Naive thymus-derived CD8-positive, alpha-beta T cell (primary cell): ENCODE measurements around the gene PDCD1. TPM values are rescaled to one million over a fixed set of nuclear protein-coding genes. Genes with fewer than 3 reads are reported as not detected.

ENCODE experiments used
- ATAC-seq, 2 donors: fragments of 150-1000 bp; cut with Tn5 transposase in 1 of 2; sonication (Bioruptor Pico), chemical (Tn5 transposase) in 1 of 2; 1 replicate in 1 of 2; 2 replicates in 1 of 2; pipeline ENCODE4 v1.10.0; 2021; ENCODE audit warnings: mild to moderate bottlenecking in 2 of 2, moderate library complexity in 2 of 2
- POLR2A ChIA-PET: fragments of 350-600 bp; sonication (Branson Sonifier 250); formaldehyde crosslinking; loops from one replicate; lab custom pipeline; 2021; ENCODE audit warnings: antibody characterized with exemption; lab: Charles Lee
- DNase-seq, 10 donors: peaks; one replicate each; pipeline versions ENCODE4 v3.0.0 to v3.0.0-alpha.2; 2020 to 2022
- H3K27ac Mint-ChIP-seq, 10 donors: one replicate each; pipeline ENCODE4 v1.8.0; 2020 to 2022; ENCODE audit warnings: mild to moderate bottlenecking in 10 of 10, mixed read lengths in 10 of 10, moderate library complexity in 4 of 10, inconsistent platforms in 1 of 10
- H3K27me3 Mint-ChIP-seq, 5 donors: one replicate each; pipeline ENCODE4 v1.8.0; 2021 to 2022; ENCODE audit warnings: mixed read lengths in 5 of 5
- H3K36me3 Mint-ChIP-seq, 3 donors: one replicate each; pipeline ENCODE4 v1.8.0; 2020 to 2022; ENCODE audit warnings: mixed read lengths in 3 of 3, mild to moderate bottlenecking in 2 of 3, inconsistent platforms in 1 of 3
- H3K4me1 Mint-ChIP-seq, 4 donors: one replicate each; pipeline ENCODE4 v1.8.0; 2021 to 2022; ENCODE audit warnings: mixed read lengths in 4 of 4
- H3K4me3 Mint-ChIP-seq, 10 donors: one replicate each; pipeline ENCODE4 v1.8.0; 2020 to 2022; ENCODE audit warnings: mild to moderate bottlenecking in 10 of 10, mixed read lengths in 10 of 10, moderate library complexity in 6 of 10, inconsistent platforms in 1 of 10
- H3K9me3 Mint-ChIP-seq, 9 donors: one replicate each; pipeline ENCODE4 v1.8.0; 2020 to 2022; ENCODE audit warnings: mixed read lengths in 9 of 9, mild to moderate bottlenecking in 3 of 9, inconsistent platforms in 1 of 9, moderate library complexity in 1 of 9
- polyA plus RNA-seq, 3 donors: library from polyadenylated mRNA; unstranded; fragments of 300-500 nt; fragmentation: Illumina TruSeq; gene quantifications; one replicate each; pipeline ENCODE4 v1.2.3, GENCODE V29; 2021
- total RNA-seq, 8 experiments: library from RNA in 2 of 8; stranded (reverse) in 2 of 8; gene quantifications; one replicate each; pipeline ENCODE4 v1.2.3 and lab custom pipeline; 2021 to 2026

Gene PDCD1
- total and polyA plus RNA-seq, 5 experiments from 2014 or later = 0.15 to 6.0 (median 0.47) TPM

DNA sequence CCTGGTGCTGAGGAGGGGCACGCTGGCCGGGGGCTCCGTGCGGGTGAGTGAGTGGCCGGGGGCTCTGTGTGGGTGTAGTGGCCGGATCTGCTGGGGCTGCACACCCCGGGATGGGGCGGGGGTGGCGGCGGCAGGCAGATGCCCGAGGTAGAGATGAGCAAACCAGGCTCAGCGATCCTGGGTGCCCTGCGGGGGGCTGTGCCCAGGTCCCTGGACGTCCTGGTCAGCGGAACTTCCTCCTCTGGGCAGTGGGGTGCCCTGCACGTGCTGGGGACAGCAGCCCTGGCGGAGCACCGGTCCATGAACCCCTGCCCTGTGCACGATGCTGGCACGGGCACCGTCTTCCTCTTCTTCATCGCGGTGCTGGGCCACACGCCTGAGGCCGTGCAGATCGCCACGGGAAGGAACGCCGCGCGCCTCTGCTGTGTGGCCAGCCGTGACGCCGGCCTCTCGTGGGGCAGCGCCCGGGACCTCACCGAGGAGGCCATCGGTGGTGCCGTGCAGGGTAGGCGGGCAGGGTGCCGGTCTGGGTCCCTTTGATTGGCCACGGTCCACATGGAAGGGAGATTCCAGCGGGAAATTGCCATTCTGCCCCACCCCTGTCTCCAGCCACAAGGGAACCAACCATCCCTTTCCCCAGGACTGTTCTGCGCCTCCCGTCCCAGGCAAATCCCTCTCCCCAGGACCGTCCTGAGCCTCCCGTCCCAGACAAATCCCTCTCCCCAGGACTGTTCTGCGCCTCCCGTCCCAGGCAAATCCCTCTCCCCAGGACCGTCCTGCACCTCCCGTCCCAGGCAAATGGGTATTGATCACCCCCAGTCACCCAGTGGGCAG is 43.8 kb downstream of the PDCD1 start:
- ATAC-seq (no peak), DNase-seq (no peak)
- POLR2A ChIA-PET = no interaction called here
- no peak overlapping the region for H3K4me3 Mint-ChIP-seq
- H3K4me1 Mint-ChIP-seq = peaks cover 2 to 13% (median 7%) of the 10 kb centered on the region in 4 donors
- H3K36me3 Mint-ChIP-seq = no peaks in the 10 kb centered on the region
- H3K27me3 Mint-ChIP-seq = peaks cover 0 to 6% (median 0%) of the 10 kb centered on the region in 5 donors
- H3K27ac Mint-ChIP-seq = peak overlapping the region in 2 of 10 donors; percentile 65 to 75
- H3K9me3 Mint-ChIP-seq = no peaks in the 10 kb centered on the region

DNA sequence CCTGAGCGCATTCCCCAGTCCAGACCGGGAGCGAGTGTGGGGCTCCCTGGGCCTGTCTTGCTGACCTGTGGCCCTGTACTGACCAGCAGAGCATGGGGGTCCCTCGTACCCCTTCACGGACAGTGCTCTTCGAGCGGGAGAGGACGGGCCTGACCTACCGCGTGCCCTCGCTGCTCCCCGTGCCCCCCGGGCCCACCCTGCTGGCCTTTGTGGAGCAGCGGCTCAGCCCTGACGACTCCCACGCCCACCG is 44.4 kb downstream of the PDCD1 start:
- no peak overlapping the region for H3K27ac Mint-ChIP-seq
- no peaks in the 10 kb centered on the region for H3K9me3 Mint-ChIP-seq
- H3K27me3 Mint-ChIP-seq = peaks cover 0 to 11% (median 0%) of the 10 kb centered on the region in 5 donors

DNA sequence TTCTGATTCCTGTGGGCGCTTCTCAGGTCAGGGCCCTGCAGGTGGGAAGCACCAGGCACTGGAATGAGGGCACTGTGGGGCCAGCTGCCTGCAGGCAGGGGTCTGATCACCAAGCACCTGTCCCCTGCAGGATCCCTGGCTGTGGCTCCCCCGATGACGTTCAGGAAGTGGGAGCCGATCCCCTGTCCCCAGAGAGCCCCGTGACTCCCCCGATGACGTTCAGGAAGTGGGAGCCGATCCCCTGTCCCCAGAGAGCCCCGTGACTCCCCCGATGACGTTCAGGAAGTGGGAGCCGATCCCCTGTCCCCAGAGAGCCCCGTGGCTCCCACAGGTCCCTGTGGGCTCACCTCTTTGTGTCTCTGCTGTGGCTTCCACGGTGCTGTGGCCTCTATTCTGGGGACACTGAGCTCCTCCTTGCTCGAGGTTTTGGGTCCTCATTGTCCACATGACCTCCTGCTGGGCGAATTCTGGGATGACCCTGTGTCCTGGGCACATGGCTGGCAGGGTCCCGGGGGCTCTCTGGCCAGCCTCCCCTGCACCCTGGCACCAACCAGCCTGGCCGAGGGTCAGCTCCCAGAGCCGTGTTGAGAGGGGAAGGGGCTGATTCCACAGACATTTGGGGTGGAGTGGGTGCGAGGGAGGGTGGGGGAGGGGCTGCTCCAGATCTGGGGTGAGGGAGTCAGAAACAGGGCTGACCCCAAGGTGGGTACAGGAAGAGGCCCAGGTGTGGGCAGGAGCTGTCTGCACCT is 44.9 kb downstream of the PDCD1 start:
- ATAC-seq (peak in 1 of 2 donors; percentile 72), DNase-seq (peak in 3 of 10 donors; percentile 29 to 35 (median 30))
- no peaks in the 10 kb centered on the region for H3K9me3 Mint-ChIP-seq
- H3K36me3 Mint-ChIP-seq = no peaks in the 10 kb centered on the region
- peaks cover 2 to 11% (median 7%) of the 10 kb centered on the region in 4 donors for H3K4me1 Mint-ChIP-seq
- POLR2A ChIA-PET = no interaction called here
- peak overlapping the region in 3 of 10 donors; percentile 41 to 88 (median 62) for H3K27ac Mint-ChIP-seq
- H3K27me3 Mint-ChIP-seq = peaks cover 0 to 16% (median 0%) of the 10 kb centered on the region in 5 donors
- no peak overlapping the region for H3K4me3 Mint-ChIP-seq

More for the DNA sequence above, 44.4 kb downstream of the PDCD1 start:
- Mint-ChIP-seq H3K36me3 (no peaks in the 10 kb centered on the region), H3K4me3 (no peak overlapping the region), H3K4me1 (peaks cover 2 to 13% (median 7%) of the 10 kb centered on the region in 4 donors)
- POLR2A ChIA-PET = no interaction called here
- DNase-seq (no peak), ATAC-seq (no peak)

DNA sequence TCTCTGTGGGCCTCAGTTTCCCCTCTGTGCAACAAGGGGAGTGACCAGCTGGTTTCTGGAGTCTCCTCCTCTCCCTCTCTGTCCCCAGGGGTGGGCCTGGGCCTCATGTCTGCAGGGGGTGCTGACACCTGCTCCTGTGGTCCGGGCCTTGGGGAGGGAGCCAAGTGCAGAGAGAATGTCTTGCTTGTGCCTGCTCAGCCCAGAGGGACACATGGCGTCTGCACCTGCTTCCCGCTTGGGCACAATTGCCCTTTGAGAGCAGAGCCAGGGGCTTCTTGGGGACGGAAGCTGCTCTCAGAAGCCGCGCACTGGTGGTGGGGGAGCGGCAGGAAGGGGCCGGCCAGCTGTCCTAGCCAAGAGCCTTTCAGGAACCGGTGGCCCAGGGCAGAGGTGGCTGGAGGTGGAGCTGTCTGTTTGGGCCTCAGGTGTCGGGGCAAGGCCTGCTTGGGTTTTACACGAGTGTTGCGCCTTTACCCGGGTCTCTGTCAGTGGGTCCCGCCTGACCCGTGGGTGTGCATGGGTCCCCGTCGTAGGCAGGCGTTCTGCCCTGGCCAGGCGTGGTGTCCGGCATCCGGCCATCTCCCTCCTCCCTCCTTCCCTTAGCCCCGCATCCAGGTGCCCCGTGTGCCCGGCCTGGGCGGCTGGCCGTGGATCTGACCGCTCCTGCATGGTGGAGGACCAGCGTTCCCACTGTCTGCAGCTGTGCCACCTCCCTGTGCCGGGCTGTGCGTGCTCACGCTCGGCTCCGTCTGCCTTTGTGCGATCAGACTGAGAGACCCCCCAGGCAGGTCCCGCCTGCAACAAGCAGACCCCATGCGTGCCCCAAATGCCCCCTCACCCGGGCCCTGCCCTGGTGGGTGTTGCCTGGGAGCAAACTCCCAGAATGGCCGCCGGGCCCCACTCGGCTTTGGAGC is 45.7 kb downstream of the PDCD1 start:
- no peak overlapping the region for H3K4me3 Mint-ChIP-seq
- DNase-seq = no peak
- no peaks in the 10 kb centered on the region for H3K36me3 Mint-ChIP-seq
- ATAC-seq = no peak
- H3K9me3 Mint-ChIP-seq = no peaks in the 10 kb centered on the region
- H3K27me3 Mint-ChIP-seq = peaks cover 0 to 25% (median 3%) of the 10 kb centered on the region in 5 donors
- H3K27ac Mint-ChIP-seq = peak overlapping the region in 1 of 10 donors; percentile 31
- POLR2A ChIA-PET = no interaction called here
- peaks cover 2 to 11% (median 7%) of the 10 kb centered on the region in 4 donors for H3K4me1 Mint-ChIP-seq

DNA sequence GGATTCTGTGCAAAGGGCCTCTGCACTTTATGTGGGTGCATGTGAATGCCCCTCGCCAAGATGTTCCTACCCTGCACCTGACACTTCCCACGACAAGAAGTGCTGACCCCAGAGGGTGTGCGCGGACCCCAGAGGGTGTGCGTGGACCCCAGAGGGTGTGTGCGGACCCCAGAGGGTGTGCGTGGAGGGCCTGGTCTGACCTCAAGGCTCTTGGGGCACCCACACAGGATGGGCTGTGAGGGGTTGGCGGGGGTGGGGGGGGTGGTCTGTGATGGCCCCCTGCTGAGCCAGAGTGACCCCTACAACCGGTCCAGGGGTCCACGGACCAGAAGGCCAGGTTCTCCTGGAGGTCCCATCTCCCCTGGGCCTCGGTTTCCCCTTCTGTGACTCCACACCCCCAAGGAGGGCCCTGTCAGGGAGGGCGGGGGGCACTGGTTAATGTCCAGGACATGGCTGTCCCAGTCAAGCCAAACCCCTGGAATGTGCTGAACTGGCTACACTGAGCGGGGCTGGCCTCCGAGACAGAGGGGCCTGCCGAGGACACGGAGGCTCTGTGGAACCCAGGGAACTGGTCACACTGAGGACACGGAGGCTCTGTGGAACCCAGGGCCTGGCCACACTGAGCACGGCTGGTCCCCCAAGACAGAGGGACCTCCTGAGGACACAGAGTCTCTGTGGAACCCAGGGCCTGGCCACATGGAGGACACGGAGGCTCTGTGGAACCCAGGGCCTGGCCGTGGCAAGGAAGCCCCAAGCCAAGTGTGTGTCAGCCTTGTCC is 46.6 kb downstream of the PDCD1 start:
- Mint-ChIP-seq H3K27ac (peak overlapping the region in 2 of 10 donors; percentile 20 to 24), H3K4me3 (no peak overlapping the region), H3K4me1 (peaks cover 0 to 3% (median 2%) of the 10 kb centered on the region in 4 donors)

DNA sequence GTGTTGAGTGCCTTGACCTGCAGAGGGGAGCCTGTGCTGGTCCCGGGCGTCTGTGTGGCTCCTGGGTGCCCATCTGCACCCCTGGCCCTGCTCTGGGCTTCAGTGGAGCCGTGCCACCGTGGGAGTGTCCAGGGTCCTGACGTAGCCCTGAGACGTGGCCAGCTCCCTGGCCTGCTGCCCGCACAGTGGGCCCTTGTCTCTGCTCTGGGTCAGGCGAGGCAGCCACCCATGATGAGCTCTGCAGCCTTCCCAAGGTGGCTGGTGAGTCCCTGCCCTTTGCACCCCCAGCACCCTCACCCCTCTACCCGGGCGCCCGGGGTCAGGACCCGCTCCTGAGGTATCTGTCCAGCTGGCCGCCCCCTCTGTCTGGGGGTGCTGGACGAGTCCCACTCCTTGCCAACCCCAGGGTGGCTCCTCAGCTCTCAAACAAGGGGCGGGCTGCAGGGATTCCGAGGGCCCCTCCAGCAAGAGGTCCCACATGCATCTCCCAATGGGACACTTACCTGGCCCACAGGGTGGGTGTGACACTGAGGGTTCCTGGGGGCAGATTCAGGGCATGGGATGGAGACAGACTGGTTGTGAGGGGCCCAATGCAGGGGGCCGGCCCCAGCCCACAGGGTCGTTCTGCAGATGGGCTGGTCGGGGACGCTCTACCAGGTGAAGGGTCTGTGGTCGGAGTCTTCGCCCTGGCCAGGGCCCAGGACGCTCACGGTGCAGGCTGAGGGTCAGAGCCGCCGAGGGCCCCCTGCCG is 47.3 kb downstream of the PDCD1 start:
- peaks cover 0 to 3% (median 1%) of the 10 kb centered on the region in 4 donors for H3K4me1 Mint-ChIP-seq
- peak overlapping the region in 1 of 10 donors; percentile 24 for H3K27ac Mint-ChIP-seq
- ATAC-seq = no peak
- POLR2A ChIA-PET = no interaction called here
- no peaks in the 10 kb centered on the region for H3K9me3 Mint-ChIP-seq
- peaks cover 0 to 25% (median 3%) of the 10 kb centered on the region in 5 donors for H3K27me3 Mint-ChIP-seq
- H3K4me3 Mint-ChIP-seq = no peak overlapping the region
- H3K36me3 Mint-ChIP-seq = no peaks in the 10 kb centered on the region
- DNase-seq = no peak

More for the DNA sequence above, 46.6 kb downstream of the PDCD1 start:
- ATAC-seq (no peak), DNase-seq (no peak)
- Mint-ChIP-seq H3K9me3 (no peaks in the 10 kb centered on the region), H3K27me3 (peaks cover 0 to 25% (median 3%) of the 10 kb centered on the region in 5 donors), H3K36me3 (no peaks in the 10 kb centered on the region)
- POLR2A ChIA-PET = no interaction called here

DNA sequence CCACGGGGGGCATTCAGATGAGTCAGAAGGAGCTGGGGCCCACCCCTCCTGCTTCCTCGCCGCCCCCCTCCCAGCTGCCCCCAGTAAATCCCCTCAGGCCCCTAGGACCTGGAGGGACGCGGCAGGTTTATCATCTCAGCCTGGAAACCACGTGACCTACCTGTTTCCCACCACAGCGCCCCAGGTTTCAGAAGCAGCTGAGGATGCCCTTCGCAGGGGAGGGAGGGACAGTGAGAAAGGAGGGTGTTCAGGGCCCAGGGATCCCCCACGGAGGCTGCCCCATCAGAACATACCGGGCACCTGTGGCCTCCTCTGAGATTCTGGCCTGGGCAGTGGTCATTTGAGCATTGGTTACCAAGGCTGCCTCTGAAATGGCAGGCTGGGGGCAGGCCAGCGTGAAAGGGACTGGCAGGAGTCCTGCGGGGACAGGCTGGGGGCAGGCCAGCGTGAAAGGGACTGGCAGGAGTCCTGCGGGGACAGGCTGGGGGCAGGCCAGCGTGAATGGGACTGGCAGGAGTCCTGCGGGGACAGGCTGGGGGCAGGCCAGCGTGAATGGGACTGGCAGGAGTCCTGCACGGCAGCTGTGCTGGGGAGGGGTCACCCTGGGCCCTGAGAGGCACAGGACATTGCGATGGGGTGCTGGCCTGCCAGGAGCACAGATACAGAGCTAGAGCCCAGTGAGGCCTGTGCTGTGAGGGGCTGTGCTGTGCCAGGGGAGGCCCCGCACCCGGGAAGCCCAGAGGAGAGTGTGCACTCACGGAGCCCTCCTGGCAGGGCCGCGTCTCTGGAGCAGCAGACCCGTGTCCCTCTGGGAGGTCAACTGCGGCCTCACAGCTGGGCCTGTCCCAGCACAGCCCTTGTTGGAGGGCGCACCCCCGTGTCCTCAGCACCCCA is 48.1 kb downstream of the PDCD1 start:
- H3K9me3 Mint-ChIP-seq = no peaks in the 10 kb centered on the region
- ATAC-seq (no peak), DNase-seq (no peak)
- H3K4me1 Mint-ChIP-seq = peaks cover 0 to 3% (median 1%) of the 10 kb centered on the region in 4 donors
- H3K36me3 Mint-ChIP-seq = no peaks in the 10 kb centered on the region
- H3K27me3 Mint-ChIP-seq = peaks cover 0 to 25% (median 3%) of the 10 kb centered on the region in 5 donors
- POLR2A ChIA-PET = no interaction called here
- H3K27ac Mint-ChIP-seq = no peak overlapping the region
- H3K4me3 Mint-ChIP-seq = no peak overlapping the region

DNA sequence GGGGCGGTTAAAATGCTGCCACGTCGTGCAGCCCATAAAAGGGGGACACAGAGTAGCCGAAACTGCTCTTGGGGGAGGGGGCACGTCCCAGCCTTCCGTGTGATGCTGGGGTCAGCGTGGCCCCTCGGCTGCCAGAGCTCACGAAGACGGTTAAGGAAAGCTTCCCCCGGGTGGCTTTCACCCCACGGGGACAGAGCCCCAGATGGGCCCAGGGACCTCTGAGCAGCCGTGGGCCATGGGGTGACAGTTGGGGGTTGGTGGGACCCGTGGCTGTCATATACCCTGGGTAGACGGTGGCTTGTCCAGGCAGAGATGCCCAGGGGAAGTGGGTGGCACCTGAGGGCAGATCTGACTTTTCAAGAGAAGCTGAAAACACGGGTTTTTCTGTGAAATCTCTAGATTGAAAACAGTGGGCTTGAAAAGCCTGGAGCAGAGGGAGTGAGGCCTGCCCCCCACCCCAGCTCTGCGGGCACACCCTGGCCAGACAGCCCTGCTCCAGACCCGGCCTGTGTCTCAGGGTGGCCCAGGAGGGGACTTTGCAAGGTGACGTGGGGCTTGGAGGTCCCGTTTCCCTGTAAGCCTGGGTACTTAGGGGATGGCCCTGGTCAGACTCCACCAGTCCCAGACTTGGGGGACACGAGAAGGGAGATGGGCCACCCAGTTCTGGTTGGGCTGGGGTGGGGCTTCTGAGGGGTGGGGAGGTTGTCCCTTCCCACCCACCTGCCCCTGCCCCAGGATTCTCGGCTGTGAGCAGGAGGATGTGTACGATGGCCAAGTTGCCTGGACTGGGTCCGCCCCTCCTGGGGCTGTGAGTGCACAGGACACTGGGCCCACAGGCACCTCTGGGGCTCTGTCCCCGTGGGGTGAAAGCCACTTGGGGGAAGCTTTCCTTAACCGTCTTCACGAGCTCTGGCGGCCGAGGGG is 49.0 kb downstream of the PDCD1 start:
- no peak for DNase-seq
- ATAC-seq = no peak
- peak overlapping the region in 3 of 10 donors; percentile 34 to 63 (median 37) for H3K27ac Mint-ChIP-seq
- POLR2A ChIA-PET = no interaction called here
- H3K36me3 Mint-ChIP-seq = no peaks in the 10 kb centered on the region
- H3K9me3 Mint-ChIP-seq = no peaks in the 10 kb centered on the region
- no peak overlapping the region for H3K4me3 Mint-ChIP-seq
- H3K4me1 Mint-ChIP-seq = peaks cover 0 to 7% (median 4%) of the 10 kb centered on the region in 4 donors
- H3K27me3 Mint-ChIP-seq = peaks cover 0 to 23% (median 3%) of the 10 kb centered on the region in 5 donors

DNA sequence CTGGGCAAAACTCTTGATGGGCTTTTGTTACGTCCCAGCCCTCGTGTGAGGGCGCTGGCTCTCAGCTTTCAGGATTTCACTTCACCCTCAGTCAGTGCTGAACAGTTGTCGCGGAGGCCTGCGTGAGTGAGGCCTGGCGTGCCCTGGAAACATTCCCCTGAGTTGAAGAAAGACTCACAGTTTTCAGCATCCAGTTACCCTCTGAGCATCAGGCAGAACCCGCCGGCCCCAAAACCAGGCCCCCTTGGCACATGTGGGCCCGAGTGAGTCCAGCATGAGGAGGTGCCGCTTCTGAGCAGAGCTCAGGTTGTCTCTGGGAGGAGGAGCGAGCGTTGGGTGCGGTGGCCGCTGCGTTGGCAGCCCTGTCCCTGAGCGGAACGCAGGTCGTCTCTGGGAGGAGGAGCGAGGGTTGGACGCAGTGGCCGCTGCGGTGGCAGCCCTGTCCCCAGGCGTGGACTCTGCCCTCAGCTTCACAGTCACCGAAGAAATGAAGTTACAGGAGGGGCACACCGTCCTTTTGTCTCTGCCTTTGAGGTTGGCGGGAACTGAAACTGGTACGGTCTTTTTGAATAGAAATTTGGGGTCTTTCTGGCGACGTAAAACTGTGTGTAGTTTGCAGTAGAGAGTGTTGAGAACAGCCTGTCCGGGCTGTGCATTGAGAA is 49.8 kb downstream of the PDCD1 start, which contains the start of gene NEU4:
Gene NEU4, plus strand, starts transcription at position 473 of the 662 bp plus-strand sequence. CDS start 5,292 bp downstream, outside the sequence.
- DNase-seq = no peak
- Mint-ChIP-seq H3K27me3 (peaks cover 0 to 25% (median 3%) of the 10 kb centered on the region in 5 donors), H3K4me1 (peaks cover 3 to 7% (median 6%) of the 10 kb centered on the region in 4 donors), H3K36me3 (no peaks in the 10 kb centered on the region), H3K9me3 (no peaks in the 10 kb centered on the region), H3K4me3 (peak within 1 kb of the TSS in 1 of 10 donors; percentile 38), H3K27ac (peak within 1 kb of the TSS in 4 of 10 donors; percentile 34 to 63 (median 37))
- no peak for ATAC-seq
- POLR2A ChIA-PET = no interaction called here
